ENCODE results near the gene ZBTB22.
"Not testable (repeated sequence)": the region's sequence is repeated elsewhere in the genome, so short reads cannot be mapped to it uniquely, and the experiment has no call there.

DNA sequence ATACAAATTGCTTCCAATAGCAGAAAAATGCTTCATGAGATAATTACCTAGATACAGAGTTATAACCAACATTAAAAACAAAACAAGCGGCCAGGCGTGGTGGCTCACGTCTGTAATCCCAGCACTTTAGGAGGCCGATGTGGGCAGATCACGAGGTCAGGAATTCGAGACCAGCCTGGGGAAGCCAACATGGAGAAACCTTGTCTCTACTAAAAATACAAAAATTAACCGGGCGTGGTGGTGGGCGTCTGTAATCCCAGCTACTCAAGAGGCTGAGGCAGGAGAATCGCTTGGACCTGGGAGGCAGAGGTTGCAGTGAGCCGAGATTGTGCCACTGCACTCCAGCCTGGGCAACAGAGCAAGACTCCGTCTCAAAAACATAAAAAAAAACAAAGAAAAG, 45.9 kb upstream of the ZBTB22 start:
- TF ChIP-seq, protein P1, sequence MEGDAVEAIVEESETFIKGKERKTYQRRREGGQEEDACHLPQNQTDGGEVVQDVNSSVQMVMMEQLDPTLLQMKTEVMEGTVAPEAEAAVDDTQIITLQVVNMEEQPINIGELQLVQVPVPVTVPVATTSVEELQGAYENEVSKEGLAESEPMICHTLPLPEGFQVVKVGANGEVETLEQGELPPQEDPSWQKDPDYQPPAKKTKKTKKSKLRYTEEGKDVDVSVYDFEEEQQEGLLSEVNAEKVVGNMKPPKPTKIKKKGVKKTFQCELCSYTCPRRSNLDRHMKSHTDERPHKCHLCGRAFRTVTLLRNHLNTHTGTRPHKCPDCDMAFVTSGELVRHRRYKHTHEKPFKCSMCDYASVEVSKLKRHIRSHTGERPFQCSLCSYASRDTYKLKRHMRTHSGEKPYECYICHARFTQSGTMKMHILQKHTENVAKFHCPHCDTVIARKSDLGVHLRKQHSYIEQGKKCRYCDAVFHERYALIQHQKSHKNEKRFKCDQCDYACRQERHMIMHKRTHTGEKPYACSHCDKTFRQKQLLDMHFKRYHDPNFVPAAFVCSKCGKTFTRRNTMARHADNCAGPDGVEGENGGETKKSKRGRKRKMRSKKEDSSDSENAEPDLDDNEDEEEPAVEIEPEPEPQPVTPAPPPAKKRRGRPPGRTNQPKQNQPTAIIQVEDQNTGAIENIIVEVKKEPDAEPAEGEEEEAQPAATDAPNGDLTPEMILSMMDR (IDR thresholded peaks at IDR 0.05; ENCODE audit: poor library complexity, severe bottlenecking), result not testable (repeated sequence)
- not testable (repeated sequence) for TF ChIP-seq EP300 (conservative IDR thresholded peaks at IDR 0.05; ENCODE audit: poor library complexity, severe bottlenecking); RAD21 (conservative IDR thresholded peaks at IDR 0.05); EZH2 (IDR thresholded peaks at IDR 0.05; ENCODE audit: borderline replicate concordance, insufficient read depth, low read length, poor library complexity, severe bottlenecking); TAF1 (IDR thresholded peaks at IDR 0.05; ENCODE audit: low read depth); SMC3 (conservative IDR thresholded peaks at IDR 0.05; ENCODE audit: poor library complexity); POLR2AphosphoS5 (IDR thresholded peaks at IDR 0.05); MXI1 (conservative IDR thresholded peaks at IDR 0.05; ENCODE audit: poor library complexity, severe bottlenecking)
- TF ChIP-seq, protein P2, sequence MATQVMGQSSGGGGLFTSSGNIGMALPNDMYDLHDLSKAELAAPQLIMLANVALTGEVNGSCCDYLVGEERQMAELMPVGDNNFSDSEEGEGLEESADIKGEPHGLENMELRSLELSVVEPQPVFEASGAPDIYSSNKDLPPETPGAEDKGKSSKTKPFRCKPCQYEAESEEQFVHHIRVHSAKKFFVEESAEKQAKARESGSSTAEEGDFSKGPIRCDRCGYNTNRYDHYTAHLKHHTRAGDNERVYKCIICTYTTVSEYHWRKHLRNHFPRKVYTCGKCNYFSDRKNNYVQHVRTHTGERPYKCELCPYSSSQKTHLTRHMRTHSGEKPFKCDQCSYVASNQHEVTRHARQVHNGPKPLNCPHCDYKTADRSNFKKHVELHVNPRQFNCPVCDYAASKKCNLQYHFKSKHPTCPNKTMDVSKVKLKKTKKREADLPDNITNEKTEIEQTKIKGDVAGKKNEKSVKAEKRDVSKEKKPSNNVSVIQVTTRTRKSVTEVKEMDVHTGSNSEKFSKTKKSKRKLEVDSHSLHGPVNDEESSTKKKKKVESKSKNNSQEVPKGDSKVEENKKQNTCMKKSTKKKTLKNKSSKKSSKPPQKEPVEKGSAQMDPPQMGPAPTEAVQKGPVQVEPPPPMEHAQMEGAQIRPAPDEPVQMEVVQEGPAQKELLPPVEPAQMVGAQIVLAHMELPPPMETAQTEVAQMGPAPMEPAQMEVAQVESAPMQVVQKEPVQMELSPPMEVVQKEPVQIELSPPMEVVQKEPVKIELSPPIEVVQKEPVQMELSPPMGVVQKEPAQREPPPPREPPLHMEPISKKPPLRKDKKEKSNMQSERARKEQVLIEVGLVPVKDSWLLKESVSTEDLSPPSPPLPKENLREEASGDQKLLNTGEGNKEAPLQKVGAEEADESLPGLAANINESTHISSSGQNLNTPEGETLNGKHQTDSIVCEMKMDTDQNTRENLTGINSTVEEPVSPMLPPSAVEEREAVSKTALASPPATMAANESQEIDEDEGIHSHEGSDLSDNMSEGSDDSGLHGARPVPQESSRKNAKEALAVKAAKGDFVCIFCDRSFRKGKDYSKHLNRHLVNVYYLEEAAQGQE (IDR thresholded peaks at IDR 0.05; ENCODE audit: borderline replicate concordance), result not testable (repeated sequence)
